Pons (tissue), 1 donor: ENCODE data around the gene VAV1.
"Not testable (repeated sequence)": the region's sequence is repeated elsewhere in the genome, so short reads cannot be mapped to it uniquely, and the experiment has no call there.

Experiments
- DNase-seq: peaks from one replicate; pipeline ENCODE4 v3.0.0-alpha.2; 2016; ENCODE audit warnings: low spot score

The VAV1 gene

GRCh38 chr19:6818246-6818645, 45.7 kb downstream of the VAV1 start:
- no peak for DNase-seq

GRCh38 chr19:6819323-6819722, 46.8 kb downstream of the VAV1 start:
- DNase-seq = no peak

GRCh38 chr19:6820237-6820636, 47.7 kb downstream of the VAV1 start:
- DNase-seq = no peak

GRCh38 chr19:6821639-6822310, 49.3 kb downstream of the VAV1 start:
- DNase-seq = no peak

- no peak for DNase-seq
These were observed 49.8 kb downstream of the VAV1 start for GRCh38 chr19:6822311-6822670.

- no peak for DNase-seq
These were observed 52.7 kb downstream of the VAV1 start for GRCh38 chr19:6825076-6825774.

GRCh38 chr19:6826281-6826920, 53.9 kb downstream of the VAV1 start:
- DNase-seq = no peak

GRCh38 chr19:6828306-6828697, 55.8 kb downstream of the VAV1 start:
- no peak for DNase-seq

- no peak for DNase-seq
These were observed 56.5 kb downstream of the VAV1 start for GRCh38 chr19:6828698-6829633.

GRCh38 chr19:6829829-6830228, 57.3 kb downstream of the VAV1 start:
- not testable (repeated sequence) for DNase-seq

- peak; percentile 35 for DNase-seq
These were observed 58.6 kb downstream of the VAV1 start for GRCh38 chr19:6831084-6831483.

GRCh38 chr19:6832412-6832811, 59.9 kb downstream of the VAV1 start:
- no peak for DNase-seq

- no peak for DNase-seq
These were observed 60.8 kb downstream of the VAV1 start for GRCh38 chr19:6833166-6833790.

- DNase-seq = no peak
These were observed 61.9 kb downstream of the VAV1 start for GRCh38 chr19:6834433-6834832.

- DNase-seq = no peak
These were observed 63.0 kb downstream of the VAV1 start for GRCh38 chr19:6835501-6835900.

- DNase-seq = no peak
These were observed 65.0 kb downstream of the VAV1 start for GRCh38 chr19:6837525-6837924.

- no peak for DNase-seq
These were observed 65.7 kb downstream of the VAV1 start for GRCh38 chr19:6838062-6838655.

- no peak for DNase-seq
These were observed 70.5 kb downstream of the VAV1 start for GRCh38 chr19:6842871-6843607.

GRCh38 chr19:6847828-6848200, 75.3 kb downstream of the VAV1 start:
- DNase-seq = no peak

- no peak for DNase-seq
These were observed 76.5 kb downstream of the VAV1 start for GRCh38 chr19:6848986-6849385.

- no peak for DNase-seq
These were observed 77.4 kb downstream of the VAV1 start for GRCh38 chr19:6849876-6850275.
